ENCODE data around the gene CCSER2.

DNA sequence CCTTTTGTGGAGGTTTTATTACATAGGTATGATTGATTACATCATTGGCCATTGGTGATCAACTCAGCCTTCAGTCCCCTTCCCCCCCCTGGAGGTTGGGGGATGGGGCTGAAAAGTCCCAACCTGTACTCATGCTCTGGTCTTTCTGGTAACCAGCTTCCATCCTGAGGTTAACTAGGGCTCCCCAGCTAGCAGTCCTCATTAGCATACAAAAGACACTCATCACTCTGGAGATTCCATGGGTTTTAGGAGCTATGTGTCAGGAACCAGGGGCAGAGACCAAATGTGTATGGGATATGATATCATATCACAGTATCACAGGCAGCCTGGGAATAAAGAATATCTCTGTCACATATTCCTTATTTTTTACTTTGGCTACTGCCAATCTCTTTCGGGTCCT lies 13.6 kb downstream of the CCSER2 start:
- TF ChIP-seq POLR2A (IDR thresholded peaks at IDR 0.05) = no peak
- TF ChIP-seq, protein P1, sequence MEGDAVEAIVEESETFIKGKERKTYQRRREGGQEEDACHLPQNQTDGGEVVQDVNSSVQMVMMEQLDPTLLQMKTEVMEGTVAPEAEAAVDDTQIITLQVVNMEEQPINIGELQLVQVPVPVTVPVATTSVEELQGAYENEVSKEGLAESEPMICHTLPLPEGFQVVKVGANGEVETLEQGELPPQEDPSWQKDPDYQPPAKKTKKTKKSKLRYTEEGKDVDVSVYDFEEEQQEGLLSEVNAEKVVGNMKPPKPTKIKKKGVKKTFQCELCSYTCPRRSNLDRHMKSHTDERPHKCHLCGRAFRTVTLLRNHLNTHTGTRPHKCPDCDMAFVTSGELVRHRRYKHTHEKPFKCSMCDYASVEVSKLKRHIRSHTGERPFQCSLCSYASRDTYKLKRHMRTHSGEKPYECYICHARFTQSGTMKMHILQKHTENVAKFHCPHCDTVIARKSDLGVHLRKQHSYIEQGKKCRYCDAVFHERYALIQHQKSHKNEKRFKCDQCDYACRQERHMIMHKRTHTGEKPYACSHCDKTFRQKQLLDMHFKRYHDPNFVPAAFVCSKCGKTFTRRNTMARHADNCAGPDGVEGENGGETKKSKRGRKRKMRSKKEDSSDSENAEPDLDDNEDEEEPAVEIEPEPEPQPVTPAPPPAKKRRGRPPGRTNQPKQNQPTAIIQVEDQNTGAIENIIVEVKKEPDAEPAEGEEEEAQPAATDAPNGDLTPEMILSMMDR (IDR thresholded peaks at IDR 0.05) = no peak

Data from thyroid gland (tissue), 4 donors.